Lower leg skin (tissue), 4 donors: ENCODE measurements around the gene TNFRSF19. TPM values are rescaled to one million over a fixed set of nuclear protein-coding genes. Genes with fewer than 3 reads are reported as not detected.
A peak's percentile ranks its signal among the peaks of the same experiment; 100 is the strongest.

Source experiments
- DNase-seq, 2 donors: peaks; one replicate each; pipeline ENCODE4 v3.0.0-alpha.2; 2019; ENCODE audit warnings: low spot score in 2 of 2
- H3K4me3 ChIP-seq: fragments of 200-600 bp; sonication (generic); 2 replicates; pipeline ENCODE4 v1.5.1; 2017; ENCODE audit warnings: mild to moderate bottlenecking, low read depth; ENCODE audit not compliant: poor library complexity, severe bottlenecking
- CTCF ChIP-seq, 3 donors: fragments of 450-650 bp; IDR thresholded peaks; one replicate each; pipeline ENCODE4 v1.5.1; 2016; ENCODE audit warnings: antibody characterized with exemption in 3 of 3, mild to moderate bottlenecking in 3 of 3, moderate library complexity in 2 of 3
- POLR2A ChIP-seq, 2 donors: fragments of 450-650 bp; IDR thresholded peaks; one replicate each; pipeline ENCODE4 v1.6.1; 2016 to 2017; ENCODE audit warnings: antibody characterized with exemption in 2 of 2, mild to moderate bottlenecking in 1 of 2, moderate library complexity in 1 of 2
- WGBS, 2 donors: methylation state at CpG; one replicate each; pipeline ENCODE4 v1.1.5; 2018; 5-methylcytosine and 5-hydroxymethylcytosine counted together
- intact Hi-C: fragments of 100-400 bp; cut with DNase I; formaldehyde crosslinking; loops from one replicate; pipeline ENCODE4 v1.15.0; 2023; ENCODE audit warnings: low total_unique reads
- total RNA-seq, 4 donors: library from RNA; depleted of rRNA; stranded (reverse); fragments of >200 nt; gene quantifications; one replicate each; pipeline ENCODE4 v1.1.0, GENCODE V29; 2016

The TNFRSF19 gene
- total RNA-seq, 4 donors from 2014 or later, result 51.2 to 106 (median 72.5) TPM

GRCh38 chr13:23572836-23573235, 2.6 kb downstream of the TNFRSF19 start:
- 39 to 42% methylated on average over 1 of the region's 1 CpG for WGBS, 2 donors
- no peak for DNase-seq
- no peak overlapping the region for H3K4me3 ChIP-seq
- intact Hi-C loops, result loop anchor here (10.0 kb wide), 1 partner anchor 108 kb away; no protein-coding TSS in a partner anchor
- TF ChIP-seq CTCF (IDR thresholded peaks at IDR 0.05) (no peak), POLR2A (IDR thresholded peaks at IDR 0.05) (no peak)

GRCh38 chr13:23574421-23575145, 4.4 kb downstream of the TNFRSF19 start:
- TF ChIP-seq CTCF (IDR thresholded peaks at IDR 0.05) (no peak), POLR2A (IDR thresholded peaks at IDR 0.05) (no peak)
- DNase-seq, result no peak
- no peak overlapping the region for H3K4me3 ChIP-seq
- intact Hi-C loops, result loop anchor here (10.0 kb wide), 1 partner anchor 110 kb away; no protein-coding TSS in a partner anchor
- 39 to 59% methylated on average over 3 of the region's 3 CpGs for WGBS, 2 donors

- 84 to 85% methylated on average over 1 of the region's 1 CpG for WGBS, 2 donors
- no peak overlapping the region for H3K4me3 ChIP-seq
- intact Hi-C loops, result loop anchor here (10.0 kb wide), 1 partner anchor 111 kb away; no protein-coding TSS in a partner anchor
Measured at GRCh38 chr13:23575632-23576031, 5.4 kb downstream of the TNFRSF19 start.

GRCh38 chr13:23578411-23579071, 8.3 kb downstream of the TNFRSF19 start:
- intact Hi-C loops, result loop anchor here (10.0 kb wide), 1 partner anchor 114 kb away; no protein-coding TSS in a partner anchor
- H3K4me3 ChIP-seq, result peak overlapping the region; percentile 40
- 4 to 10% methylated on average over 16 to 42 of the region's 42 CpGs for WGBS, 2 donors
- DNase-seq, result peak; percentile 74 to 96
- no peak for TF ChIP-seq CTCF (IDR thresholded peaks at IDR 0.05)
- no peak for TF ChIP-seq POLR2A (IDR thresholded peaks at IDR 0.05)

More at GRCh38 chr13:23575632-23576031, 5.4 kb downstream of the TNFRSF19 start:
- DNase-seq, result no peak
- TF ChIP-seq CTCF (IDR thresholded peaks at IDR 0.05), result no peak
- no peak for TF ChIP-seq POLR2A (IDR thresholded peaks at IDR 0.05)

- intact Hi-C loops, result loop anchor here (10.0 kb wide), 1 partner anchor 114 kb away; no protein-coding TSS in a partner anchor
- DNase-seq, result peak; percentile 89 to 97
- 0 to 1% methylated on average over 42 to 66 of the region's 82 CpGs for WGBS, 2 donors
- peak overlapping the region; percentile 54 for H3K4me3 ChIP-seq
- no peak for TF ChIP-seq CTCF (IDR thresholded peaks at IDR 0.05)
- peak in 1 of 2 donors; percentile 42 for TF ChIP-seq POLR2A (IDR thresholded peaks at IDR 0.05)
Measured at GRCh38 chr13:23579072-23579895, 9.1 kb downstream of the TNFRSF19 start.
